Ramos (cell line): ENCODE results near the gene TREH.
"Not testable (repeated sequence)": the region's sequence is repeated elsewhere in the genome, so short reads cannot be mapped to it uniquely, and the experiment has no call there.

ENCODE experiments used
- in situ Hi-C: fragments of 300-500 bp; cut with MboI; formaldehyde crosslinking; loops from one replicate; pipeline ENCODE4 v1.14.3; 2022; ENCODE audit warnings: low sequenced_read_pairs; ENCODE audit not compliant: unreplicated experiment

TREH gene, protein sequence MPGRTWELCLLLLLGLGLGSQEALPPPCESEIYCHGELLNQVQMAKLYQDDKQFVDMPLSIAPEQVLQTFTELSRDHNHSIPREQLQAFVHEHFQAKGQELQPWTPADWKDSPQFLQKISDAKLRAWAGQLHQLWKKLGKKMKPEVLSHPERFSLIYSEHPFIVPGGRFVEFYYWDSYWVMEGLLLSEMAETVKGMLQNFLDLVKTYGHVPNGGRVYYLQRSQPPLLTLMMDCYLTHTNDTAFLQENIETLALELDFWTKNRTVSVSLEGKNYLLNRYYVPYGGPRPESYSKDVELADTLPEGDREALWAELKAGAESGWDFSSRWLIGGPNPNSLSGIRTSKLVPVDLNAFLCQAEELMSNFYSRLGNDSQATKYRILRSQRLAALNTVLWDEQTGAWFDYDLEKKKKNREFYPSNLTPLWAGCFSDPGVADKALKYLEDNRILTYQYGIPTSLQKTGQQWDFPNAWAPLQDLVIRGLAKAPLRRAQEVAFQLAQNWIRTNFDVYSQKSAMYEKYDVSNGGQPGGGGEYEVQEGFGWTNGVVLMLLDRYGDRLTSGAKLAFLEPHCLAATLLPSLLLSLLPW

DNA sequence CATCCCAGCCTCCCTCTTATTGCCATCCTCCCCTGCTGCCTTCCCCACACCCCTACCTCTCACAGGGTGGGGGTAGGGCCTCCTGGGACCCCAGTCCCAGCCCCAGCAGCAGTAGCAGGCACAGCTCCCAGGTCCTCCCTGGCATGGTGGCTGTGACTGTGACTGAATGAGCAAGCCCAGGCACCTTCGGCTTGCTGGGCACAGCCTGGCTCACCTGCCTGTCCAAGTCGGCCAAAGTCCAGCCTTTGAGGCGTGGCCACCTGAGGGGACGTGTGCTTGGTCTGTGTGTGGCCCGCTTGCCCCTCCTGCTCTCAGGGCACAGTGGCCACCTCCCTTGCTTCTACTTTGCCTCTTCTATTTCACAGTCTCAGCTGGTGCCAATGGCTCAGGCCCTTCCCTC is at the start of gene TREH:
Gene TREH, minus strand, starts transcription at position 168 of the 400 bp plus-strand sequence. Its CDS starts 23 bp downstream, at position 145.
- in situ Hi-C loops, result no loop called here

DNA sequence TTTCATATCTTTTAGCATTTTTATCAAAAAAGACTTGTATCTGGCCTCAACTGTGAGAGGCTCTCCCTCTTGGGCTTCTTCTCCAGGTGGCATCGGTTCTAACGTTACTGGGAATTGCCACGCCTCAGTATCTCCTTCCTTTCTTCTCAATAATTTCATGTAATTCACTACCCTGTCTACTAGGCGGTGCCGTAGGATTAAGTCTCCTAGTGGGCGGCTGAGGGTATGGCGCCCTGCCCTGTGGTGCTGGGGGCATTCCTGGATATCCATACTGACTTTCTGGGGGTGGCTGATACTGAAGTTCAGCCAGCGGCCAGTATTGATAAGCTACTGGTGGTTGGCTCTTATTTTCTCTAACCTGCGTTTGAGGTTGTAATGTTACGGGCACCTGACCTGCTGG is 48.7 kb upstream of the TREH start:
- in situ Hi-C loops, result not testable (repeated sequence)

DNA sequence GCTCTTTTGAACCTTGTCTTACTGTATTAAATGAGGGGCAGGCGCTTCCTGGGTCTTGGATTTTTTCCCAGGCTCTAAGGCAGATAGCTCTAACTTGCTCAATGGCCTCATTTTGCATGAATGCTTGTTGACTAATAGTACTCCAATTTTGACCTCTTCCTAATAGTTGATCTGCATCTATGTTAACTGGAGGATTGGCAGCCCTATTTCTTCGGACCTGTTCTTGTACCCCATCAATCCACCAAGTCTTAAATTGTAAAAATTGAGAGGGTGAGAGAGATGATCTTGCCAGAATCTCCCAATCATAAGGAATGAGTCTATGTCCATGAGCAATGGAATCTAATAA is 48.2 kb upstream of the TREH start:
- in situ Hi-C loops, result not testable (repeated sequence)

DNA sequence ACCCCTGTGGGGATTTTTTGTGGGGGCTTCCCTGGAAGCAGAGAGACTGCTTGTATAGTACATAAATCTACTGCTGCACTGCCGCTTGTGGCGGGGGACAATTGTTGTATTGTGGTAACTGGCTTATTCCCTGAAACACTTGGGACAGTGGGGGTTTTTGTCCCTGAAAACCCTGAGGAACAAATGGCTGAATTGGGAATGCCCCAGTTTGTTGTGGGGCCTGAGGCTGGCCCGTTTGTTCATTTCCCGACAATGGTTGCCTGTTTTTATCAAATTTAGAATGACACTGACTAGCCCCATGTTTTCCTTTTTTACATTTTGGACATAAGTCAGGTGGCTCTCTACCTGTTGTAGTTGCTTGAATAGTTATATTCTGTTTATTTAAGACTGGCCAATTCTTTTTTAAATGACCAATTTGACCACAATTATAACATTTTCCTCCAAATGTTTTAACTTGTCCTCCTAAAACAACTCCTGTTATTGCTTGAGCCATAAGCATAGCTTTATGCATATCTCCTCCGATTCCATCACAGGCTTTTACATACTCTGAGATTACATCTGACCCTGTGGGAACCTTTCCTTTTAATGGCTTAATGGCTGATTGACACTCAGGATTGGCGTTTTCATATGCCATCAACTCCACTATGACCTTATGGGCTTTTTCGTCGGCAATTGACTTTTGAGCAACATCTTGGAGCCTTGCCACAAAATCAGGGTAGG is 47.7 kb upstream of the TREH start:
- in situ Hi-C loops, result not testable (repeated sequence)

DNA sequence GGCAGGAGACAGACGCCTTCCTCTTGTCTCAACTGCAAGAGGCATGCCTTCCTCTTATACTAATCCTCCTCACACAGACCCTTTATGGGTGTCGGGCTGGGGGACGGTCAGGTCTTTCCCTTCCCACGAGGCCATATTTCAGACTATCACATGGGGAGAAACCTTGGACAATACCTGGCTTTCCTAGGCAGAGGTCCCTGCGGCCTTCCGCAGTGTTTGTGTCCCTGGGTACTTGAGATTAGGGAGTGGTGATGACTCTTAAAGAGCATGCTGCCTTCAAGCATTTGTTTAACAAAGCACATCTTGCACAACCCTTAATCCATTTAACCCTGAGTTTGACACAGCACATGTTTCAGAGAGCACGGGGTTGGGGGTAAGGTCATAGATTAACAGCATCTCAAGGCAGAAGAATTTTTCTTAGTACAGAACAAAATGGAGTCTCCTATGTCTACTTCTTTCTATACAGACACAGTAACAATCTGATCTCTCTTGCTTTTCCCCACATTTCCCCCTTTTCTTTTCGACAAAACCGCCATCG is 42.1 kb upstream of the TREH start:
- in situ Hi-C loops, result not testable (repeated sequence)

DNA sequence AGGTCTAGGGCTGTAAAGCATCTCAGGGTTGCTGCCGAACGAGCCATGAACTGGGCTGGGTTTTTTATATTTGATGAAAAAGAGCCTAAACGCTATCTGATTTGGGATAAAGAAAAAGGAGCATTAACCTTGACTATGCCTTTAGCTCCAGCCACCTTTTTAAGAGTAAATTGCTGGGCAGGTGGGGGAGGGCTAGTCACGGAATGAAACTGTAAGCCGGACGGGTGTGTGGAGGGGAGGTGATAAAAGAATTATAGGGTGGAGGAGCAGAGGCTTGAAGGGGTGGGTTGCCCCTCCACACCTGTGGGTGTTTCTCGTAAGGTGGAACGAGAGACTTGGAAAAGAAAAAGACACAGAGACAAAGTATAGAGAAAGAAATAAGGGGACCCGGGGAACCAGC is 41.3 kb upstream of the TREH start:
- in situ Hi-C loops, result not testable (repeated sequence)

DNA sequence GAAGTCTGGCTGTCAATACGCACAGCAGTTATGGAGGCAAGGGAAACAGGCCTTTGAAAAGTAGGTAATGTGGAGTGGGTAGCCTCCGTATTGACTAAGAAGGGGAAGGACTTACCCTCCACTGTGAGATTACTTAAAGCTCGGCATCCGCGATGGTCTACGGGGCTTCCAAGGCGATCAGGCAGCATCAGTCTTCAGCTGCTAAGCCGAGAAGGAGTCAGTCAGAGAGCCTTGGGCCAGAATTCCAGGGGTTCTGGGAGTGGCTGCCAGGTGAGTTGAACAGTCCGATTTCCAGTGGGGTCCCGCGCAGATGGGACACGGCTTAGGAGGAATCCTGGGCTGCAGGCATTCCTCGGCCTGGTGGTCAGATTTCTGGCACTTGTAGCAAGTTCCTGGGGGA is 40.6 kb upstream of the TREH start:
- in situ Hi-C loops, result not testable (repeated sequence)

DNA sequence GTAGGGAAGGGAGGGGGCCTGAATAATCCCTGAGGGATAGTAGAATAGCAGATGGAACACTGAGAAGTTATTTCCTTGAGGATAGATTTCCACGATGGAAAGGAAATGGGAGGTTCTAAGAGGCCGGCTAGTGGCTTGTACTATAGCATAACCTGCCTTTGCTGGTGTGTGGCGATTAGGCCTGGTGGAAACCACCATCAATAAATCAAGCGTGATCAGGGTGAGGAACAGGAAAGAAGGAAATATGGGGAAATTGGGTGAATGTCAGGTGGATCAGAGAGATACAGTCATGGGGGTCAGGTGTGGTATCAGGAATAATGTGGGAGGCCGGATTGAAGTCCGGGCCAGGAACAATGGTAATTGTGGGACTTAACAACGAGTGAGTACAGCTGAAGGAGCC is 39.1 kb upstream of the TREH start:
- in situ Hi-C loops, result not testable (repeated sequence)

DNA sequence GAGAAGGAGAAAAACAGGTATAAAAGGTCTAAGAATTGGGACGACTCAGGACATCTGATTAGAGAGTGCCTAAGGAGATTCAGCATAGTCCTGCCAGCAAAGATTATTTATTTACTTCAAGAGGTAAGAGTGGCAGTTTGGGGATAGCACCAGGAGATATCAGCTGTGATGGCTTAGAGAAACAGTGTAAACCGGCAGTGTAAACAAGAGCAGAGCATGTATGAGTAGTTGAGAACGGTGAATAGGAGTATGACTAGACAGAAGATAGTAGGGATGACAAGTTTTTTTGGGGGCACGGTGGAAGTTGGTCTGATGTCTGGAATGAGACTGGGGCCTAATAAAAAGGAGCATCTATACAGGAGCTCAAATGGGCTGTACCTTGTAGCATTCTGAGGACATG is 38.3 kb upstream of the TREH start:
- in situ Hi-C loops, result not testable (repeated sequence)

DNA sequence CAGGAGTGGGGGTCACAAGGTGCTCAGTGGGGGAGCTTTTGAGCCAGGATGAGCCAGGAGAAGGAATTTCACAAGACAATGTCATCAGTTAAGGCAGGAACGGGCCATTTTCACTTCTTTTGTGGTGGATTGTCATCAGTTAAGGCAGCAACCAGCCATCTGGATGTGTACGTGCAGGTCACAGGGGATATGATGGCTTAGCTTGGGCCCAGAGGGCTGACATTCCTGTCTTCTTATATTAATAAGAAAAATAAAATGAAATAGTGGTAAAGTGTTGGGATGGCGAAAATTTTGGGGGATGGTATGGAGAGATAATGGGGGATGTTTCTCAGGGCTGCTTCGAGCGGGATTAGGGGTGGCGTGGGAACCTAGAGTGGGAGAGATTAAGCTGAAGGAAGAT is 37.8 kb upstream of the TREH start:
- in situ Hi-C loops, result not testable (repeated sequence)

DNA sequence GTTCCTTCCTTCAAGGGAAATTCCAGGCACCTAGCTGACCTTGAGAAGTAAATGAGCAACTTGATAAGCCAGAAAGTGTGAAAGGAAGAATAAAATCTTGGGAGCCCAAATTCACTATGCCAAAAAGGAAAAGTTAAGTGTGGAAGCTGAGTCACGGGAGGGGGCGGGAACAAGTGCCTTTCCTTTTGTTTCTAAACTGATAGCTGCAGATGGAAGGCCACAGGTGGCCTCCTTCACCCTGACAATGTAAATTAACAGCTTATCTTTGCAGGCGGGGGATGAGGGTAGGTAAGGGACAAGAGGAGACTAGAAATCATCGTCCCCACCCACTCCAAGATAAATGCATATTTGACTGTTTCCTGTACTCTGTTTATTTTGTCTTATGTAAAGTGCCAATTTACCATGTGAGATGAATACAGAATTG is 36.4 kb upstream of the TREH start:
- in situ Hi-C loops, result no loop called here

DNA sequence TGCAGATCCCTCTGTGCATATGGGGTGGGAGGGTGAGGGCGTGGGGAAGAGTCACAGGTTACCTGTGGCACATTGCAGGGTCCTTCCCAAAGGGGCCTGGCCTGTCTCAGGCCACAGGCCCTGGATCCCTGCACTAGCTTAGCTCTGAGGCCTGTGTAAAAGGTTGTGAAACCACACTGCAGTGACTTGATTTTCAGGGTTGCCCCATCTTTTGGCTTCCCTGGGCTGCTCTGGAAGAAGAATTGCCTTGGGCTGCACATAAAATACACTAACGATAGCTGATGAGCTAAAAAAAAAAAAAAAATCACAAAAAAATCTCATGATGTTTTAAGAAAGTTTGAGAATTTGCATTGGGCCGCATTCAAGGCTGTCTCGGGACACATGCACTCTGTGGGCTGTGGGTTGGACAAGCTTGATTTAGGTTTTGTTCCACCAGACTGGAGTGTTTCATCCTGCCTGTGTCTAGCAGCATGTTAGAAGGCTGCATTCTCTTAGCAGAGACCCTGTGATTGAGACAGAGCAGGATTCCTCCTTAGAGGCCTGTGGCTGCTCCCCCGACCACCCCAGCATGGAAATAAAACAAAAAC is 35.9 kb upstream of the TREH start:
- in situ Hi-C loops, result no loop called here

DNA sequence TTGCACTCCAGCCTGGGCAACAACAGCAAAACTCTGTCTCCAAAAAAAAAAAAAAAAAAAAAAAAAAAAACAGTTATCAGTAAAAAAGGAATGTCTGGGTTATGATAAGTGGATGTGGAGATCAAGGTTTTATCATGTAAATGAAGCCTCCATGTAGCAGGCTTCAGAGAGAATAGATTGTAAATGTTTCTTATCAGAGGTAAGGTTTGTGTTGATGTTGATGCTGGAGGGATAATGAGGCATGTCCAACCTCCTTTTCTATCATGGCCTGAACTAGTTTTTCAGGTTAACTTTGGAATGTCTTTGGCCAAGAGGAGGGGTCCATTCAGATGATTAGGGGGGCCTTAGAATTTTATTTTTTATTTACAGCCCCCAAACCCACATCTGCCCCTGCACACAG is 35.4 kb upstream of the TREH start:
- in situ Hi-C loops, result no loop called here

DNA sequence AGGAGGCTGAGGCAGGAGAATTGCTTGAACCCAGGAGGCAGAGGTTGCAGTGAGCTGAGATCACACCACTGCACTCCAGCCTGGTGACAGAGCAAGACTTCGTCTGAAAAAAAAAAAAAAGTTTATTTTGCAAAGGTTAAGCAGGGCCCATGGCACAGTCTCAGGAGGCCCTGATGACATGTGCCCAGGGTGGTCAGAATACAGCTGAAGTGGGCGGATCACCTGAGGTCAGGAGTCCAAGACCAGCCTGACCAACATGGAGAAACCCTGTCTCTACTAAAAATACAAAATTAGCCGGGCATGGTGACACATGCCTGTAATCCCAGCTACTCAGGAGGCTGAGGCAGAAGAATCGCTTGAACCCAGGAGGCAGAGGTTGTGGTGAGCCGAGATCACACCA is 35.0 kb upstream of the TREH start:
- in situ Hi-C loops, result not testable (repeated sequence)

DNA sequence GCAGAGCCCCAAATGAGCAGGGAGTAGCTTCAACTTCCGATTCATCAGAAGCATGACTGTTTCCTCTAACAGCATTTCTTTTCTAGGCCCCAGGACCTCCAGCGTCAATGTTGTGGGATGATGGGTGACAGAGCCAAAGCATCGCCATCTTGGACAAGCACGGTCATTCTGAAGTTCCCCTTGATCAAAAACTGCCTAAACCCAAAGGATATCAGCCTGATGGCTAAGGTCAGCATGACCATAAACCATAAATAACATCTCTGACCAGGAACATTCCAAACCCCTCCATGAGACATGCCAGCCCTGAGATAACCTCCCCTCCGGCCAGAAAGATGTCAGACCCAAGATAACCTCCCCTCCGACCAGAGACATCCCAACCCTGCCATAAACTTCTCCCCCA is 28.8 kb upstream of the TREH start:
- in situ Hi-C loops, result no loop called here

DNA sequence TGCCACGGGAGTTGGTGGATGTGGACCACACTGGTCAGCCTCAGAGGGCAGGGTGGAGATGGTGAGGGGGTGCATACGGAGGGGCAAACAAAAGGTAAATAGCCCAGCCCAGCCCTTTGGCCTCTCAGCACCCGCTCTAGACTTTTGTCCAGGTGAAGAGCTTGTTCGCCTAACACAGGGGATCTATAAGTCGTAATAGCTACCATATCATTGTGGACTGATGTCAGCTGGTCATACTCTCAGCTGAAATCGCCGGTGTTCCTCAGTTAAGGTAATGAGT is 27.0 kb upstream of the TREH start:
- in situ Hi-C loops, result no loop called here

DNA sequence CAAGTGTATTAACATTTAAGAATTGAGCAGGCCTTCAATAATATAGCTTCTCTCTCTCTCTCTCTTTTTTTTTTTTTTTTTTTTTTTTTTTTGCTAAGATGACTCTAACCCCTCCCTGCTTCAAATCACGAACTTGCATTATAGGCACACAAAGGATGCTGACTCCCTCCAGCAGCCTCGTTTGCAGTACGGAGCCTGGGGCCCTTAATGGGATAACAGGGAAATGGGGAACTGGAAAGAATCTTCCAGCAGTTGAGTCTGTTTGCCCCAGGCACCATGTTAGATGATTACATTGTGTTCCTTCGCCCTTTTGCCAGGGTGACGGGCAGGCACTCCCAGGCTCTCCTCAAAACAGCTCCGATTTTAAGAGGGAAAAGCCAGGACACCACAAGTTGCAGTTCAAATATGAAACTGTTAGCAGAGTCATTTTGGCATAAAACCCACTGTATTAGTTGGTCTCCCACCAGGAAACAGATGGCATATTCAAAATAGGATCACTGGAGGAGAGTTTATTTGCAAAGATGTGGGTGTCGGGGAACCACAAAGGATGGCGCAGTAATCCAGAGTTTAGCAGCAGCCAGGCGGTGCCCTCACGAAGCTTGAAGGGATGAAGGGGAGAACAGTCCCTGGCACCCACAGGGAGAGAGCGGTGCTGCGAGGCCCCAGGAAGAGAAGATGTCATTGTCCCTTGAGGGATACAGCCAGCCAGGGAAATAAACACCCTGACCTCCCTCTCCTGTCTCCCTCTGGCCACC is 26.5 kb upstream of the TREH start:
- in situ Hi-C loops, result no loop called here

DNA sequence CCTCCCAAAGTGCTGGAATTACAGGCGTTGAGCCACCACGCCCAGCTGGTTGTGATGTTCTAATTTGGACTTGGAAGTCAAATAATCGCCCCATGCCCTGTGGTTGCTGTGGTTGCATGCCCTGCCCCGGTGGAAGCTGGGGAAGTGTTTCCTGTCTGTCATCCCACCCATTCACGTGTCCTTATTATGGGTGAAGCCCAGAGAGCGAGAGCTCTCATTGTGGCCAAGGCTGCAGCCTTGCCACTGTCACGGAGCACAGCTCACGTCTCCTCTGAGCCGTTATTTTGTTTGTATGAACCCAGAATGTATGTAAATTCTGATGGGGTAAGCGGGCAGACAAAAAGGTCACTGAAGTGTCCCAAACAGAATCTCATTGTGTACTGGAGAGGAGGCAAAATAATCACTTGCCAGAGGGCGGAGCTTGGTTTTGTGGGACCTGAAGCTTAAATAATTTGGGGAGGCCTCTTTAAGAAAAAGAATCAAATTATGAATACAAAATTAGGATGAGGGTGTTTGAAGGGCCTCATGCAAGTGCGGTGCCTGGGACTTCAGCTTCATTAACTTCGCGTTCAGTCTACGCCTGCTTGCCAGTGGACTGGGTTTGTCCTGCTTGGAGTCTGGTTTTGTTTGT is 25.8 kb upstream of the TREH start:
- in situ Hi-C loops, result no loop called here

DNA sequence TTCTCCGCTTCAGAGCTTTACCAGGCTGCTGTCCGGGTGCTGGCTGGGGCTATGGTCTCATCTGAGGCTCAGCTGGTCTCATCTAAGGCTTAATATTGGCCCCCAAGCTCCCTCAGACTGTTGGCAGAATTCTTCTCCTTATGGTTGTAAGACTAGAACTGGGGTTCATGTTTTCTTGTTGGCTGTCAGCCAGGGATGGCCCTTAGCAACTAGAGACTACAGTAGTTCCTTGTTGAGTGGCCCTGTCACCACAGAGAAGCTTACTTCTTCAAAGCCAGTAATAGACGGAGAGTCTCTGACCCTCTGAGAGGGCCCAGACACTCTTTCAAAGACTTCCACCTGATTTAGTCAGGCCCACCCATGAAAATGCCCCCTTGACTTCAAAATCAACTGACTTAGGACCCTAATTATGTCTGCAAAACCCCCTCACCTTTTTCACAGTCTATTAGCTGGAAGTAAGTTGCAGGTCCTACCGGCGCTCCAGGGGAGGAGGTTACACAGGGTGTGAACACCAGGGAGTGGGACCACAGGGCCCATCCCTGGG is 24.2 kb upstream of the TREH start:
- in situ Hi-C loops, result no loop called here
